ENCODE data around the gene UPF3A. TPM values are rescaled to one million over a fixed set of nuclear protein-coding genes. Genes with fewer than 3 reads are reported as not detected.
"Not testable (repeated sequence)": the region's sequence is repeated elsewhere in the genome, so short reads cannot be mapped to it uniquely, and the experiment has no call there.

Gene UPF3A
- total and polyA plus RNA-seq, 2 experiments from 2014 or later = 25.3 to 50.8 TPM

DNA sequence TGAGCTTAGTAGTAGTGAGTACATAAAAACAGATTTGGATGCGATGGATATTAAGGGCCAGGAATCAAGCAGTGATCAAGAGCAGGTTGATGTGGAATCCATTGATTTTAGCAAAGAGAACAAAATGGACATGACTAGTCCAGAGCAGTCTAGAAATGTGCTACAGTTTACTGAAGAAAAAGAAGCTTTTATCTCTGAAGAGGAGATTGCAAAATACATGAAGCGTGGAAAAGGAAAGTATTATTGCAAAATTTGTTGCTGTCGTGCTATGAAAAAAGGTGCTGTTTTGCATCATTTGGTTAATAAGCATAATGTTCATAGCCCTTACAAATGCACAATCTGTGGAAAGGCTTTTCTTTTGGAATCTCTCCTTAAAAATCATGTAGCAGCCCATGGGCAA, 44.3 kb downstream of the UPF3A start:
- Histone ChIP-seq H3K27ac (no peak overlapping the region), H3K9me3 (ENCODE audit: low read depth) (no peaks in the 10 kb centered on the region), H3F3A (ENCODE audit: insufficient read depth) (peaks cover 12% of the 10 kb centered on the region), H3K27me3 (replicated peaks; ENCODE audit: insufficient read depth) (no peaks in the 10 kb centered on the region), H4K20me1 (ENCODE audit: insufficient read depth) (no peaks in the 10 kb centered on the region), H2AFZ (no peak overlapping the region), H3K9me2 (ENCODE audit: insufficient read depth) (no peaks in the 10 kb centered on the region), H3K9ac (no peak overlapping the region), H3K36me3 (ENCODE audit: low read depth) (peaks cover 63% of the 10 kb centered on the region), H3K4me2 (ENCODE audit: unreplicated experiment) (no peak overlapping the region), H3K4me1 (ENCODE audit: insufficient read depth) (no peaks in the 10 kb centered on the region), H3K79me2 (ENCODE audit: insufficient read depth) (peaks cover 66% of the 10 kb centered on the region), H3K4me3 (no peak overlapping the region)
- DNase-seq = no peak
- 89 to 99% methylated on average over 3 of the region's 3 CpGs for WGBS, 2 experiments (ENCODE audit: low coverage in 1 of 2, low lambda C conversion rate in 2 of 2, missing lambda C conversion rate in 2 of 2)
- in situ Hi-C loops (cut with MboI) = no loop called here
- TF ChIP-seq EZH2phosphoT487 (IDR thresholded peaks at IDR 0.05; ENCODE audit: insufficient read depth, low read depth) = no peak

DNA sequence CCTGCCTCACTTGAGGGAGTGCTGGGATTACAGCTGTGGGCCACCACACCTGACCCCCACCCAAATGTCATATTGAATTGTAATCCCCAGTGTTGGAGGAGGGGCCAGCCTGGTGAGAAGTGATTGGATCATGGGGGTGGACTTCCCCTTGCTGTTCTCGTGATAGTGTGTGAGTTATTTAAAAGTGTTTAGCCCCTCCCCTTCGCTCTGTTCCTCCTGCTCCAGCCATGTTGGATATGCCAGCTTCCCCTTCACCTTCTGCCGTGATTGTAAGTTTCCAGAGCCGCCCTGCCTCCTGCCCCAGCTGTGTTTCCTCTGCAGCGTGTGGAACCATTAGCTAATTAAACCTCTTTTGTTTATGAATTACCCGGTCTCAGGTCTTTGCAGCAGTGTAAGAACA, 46.6 kb downstream of the UPF3A start:
- Histone ChIP-seq H2AFZ (no peak overlapping the region), H3K27me3 (replicated peaks; ENCODE audit: insufficient read depth) (no peaks in the 10 kb centered on the region), H3K9ac (no peak overlapping the region), H4K20me1 (ENCODE audit: insufficient read depth) (no peaks in the 10 kb centered on the region), H3K27ac (no peak overlapping the region), H3K9me2 (ENCODE audit: insufficient read depth) (no peaks in the 10 kb centered on the region), H3F3A (ENCODE audit: insufficient read depth) (peaks cover 17% of the 10 kb centered on the region), H3K4me1 (ENCODE audit: insufficient read depth) (no peaks in the 10 kb centered on the region), H3K36me3 (ENCODE audit: low read depth) (peaks cover 43% of the 10 kb centered on the region), H3K4me3 (no peak overlapping the region), H3K79me2 (ENCODE audit: insufficient read depth) (peaks cover 43% of the 10 kb centered on the region), H3K4me2 (ENCODE audit: unreplicated experiment) (no peak overlapping the region), H3K9me3 (ENCODE audit: low read depth) (no peaks in the 10 kb centered on the region)
- no peak for DNase-seq
- TF ChIP-seq EZH2phosphoT487 (IDR thresholded peaks at IDR 0.05; ENCODE audit: insufficient read depth, low read depth) (no peak), EZH2 (IDR thresholded peaks at IDR 0.05; ENCODE audit: insufficient read depth, poor library complexity, severe bottlenecking) (no peak)
- in situ Hi-C loops (cut with MboI) = no loop called here
- WGBS, 2 experiments (ENCODE audit: low coverage in 1 of 2, low lambda C conversion rate in 2 of 2, missing lambda C conversion rate in 2 of 2) = 83% methylated on average over 6 of the region's 6 CpGs

DNA sequence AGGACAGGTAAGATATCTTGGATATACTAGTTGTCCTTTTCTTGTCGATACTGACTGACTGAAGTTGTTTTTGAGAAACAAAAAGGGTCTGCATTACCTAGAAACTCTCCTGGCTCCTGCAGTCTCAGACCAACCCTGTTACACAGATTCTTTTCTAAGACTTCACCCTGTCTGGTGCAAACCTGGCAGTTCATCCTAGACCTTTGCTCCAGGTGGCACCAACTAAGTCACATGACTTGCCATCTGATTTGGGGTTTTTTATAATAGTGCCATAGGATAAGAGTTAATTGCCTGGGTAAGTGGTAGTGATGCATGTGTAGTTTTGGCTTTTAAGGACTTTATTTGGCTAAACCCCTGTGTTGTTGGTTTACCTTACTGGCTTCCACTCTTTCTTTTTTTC, 47.2 kb downstream of the UPF3A start:
- no peaks in the 10 kb centered on the region for H3K9me2 ChIP-seq (ENCODE audit: insufficient read depth)
- DNase-seq = no peak
- no peak for TF ChIP-seq EZH2 (IDR thresholded peaks at IDR 0.05; ENCODE audit: insufficient read depth, poor library complexity, severe bottlenecking)
- no peak for TF ChIP-seq EZH2phosphoT487 (IDR thresholded peaks at IDR 0.05; ENCODE audit: insufficient read depth, low read depth)
- H4K20me1 ChIP-seq (ENCODE audit: insufficient read depth) = no peaks in the 10 kb centered on the region
- H3K27ac ChIP-seq = no peak overlapping the region
- peaks cover 38% of the 10 kb centered on the region for H3K79me2 ChIP-seq (ENCODE audit: insufficient read depth)
- in situ Hi-C loops (cut with MboI) = no loop called here
- H3F3A ChIP-seq (ENCODE audit: insufficient read depth) = peaks cover 18% of the 10 kb centered on the region
- no peaks in the 10 kb centered on the region for H3K27me3 ChIP-seq (replicated peaks; ENCODE audit: insufficient read depth)
- no peak overlapping the region for H3K9ac ChIP-seq
- WGBS, 2 experiments (ENCODE audit: low coverage in 1 of 2, low lambda C conversion rate in 2 of 2, missing lambda C conversion rate in 2 of 2) = 83 to 95% methylated on average over 1 of the region's 1 CpG
- no peak overlapping the region for H3K4me2 ChIP-seq (ENCODE audit: unreplicated experiment)
- peaks cover 37% of the 10 kb centered on the region for H3K36me3 ChIP-seq (ENCODE audit: low read depth)
- H3K9me3 ChIP-seq (ENCODE audit: low read depth) = no peaks in the 10 kb centered on the region
- no peak overlapping the region for H3K4me3 ChIP-seq
- H2AFZ ChIP-seq = no peak overlapping the region
- no peaks in the 10 kb centered on the region for H3K4me1 ChIP-seq (ENCODE audit: insufficient read depth)

DNA sequence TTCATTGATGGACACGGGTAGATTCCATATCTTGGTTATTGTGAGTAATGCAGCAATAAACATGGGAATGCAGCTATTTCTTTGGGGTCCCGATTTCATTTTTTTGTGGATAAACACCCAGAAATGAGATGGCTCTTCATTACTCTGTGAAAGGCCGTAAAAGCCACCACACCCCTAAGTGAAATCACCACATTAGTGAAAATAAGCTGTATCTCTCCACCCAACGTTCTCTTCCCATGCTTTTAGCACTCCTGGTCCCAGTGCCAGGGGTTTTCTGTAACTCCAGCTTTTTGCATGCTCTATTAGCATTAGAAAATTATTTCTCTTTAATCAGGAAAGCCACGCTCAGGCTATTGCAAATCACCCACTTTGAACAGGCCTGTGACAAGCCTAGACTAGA, 48.7 kb downstream of the UPF3A start:
- WGBS, 2 experiments (ENCODE audit: low coverage in 1 of 2, low lambda C conversion rate in 2 of 2, missing lambda C conversion rate in 2 of 2) = 61% methylated on average over 5 of the region's 5 CpGs
- H3K4me3 ChIP-seq = no peak overlapping the region
- peaks cover 22% of the 10 kb centered on the region for H3K36me3 ChIP-seq (ENCODE audit: low read depth)
- TF ChIP-seq EZH2 (IDR thresholded peaks at IDR 0.05; ENCODE audit: insufficient read depth, poor library complexity, severe bottlenecking) (no peak), EZH2phosphoT487 (IDR thresholded peaks at IDR 0.05; ENCODE audit: insufficient read depth, low read depth) (no peak)
- no peak overlapping the region for H3K27ac ChIP-seq
- H3K79me2 ChIP-seq (ENCODE audit: insufficient read depth) = peaks cover 23% of the 10 kb centered on the region
- no peaks in the 10 kb centered on the region for H3K27me3 ChIP-seq (replicated peaks; ENCODE audit: insufficient read depth)
- no peak for DNase-seq
- H2AFZ ChIP-seq = no peak overlapping the region
- H3K9me2 ChIP-seq (ENCODE audit: insufficient read depth) = no peaks in the 10 kb centered on the region
- no peaks in the 10 kb centered on the region for H4K20me1 ChIP-seq (ENCODE audit: insufficient read depth)
- H3K4me1 ChIP-seq (ENCODE audit: insufficient read depth) = no peaks in the 10 kb centered on the region
- no peak overlapping the region for H3K4me2 ChIP-seq (ENCODE audit: unreplicated experiment)
- peaks cover 18% of the 10 kb centered on the region for H3F3A ChIP-seq (ENCODE audit: insufficient read depth)
- no peak overlapping the region for H3K9ac ChIP-seq
- no peaks in the 10 kb centered on the region for H3K9me3 ChIP-seq (ENCODE audit: low read depth)
- in situ Hi-C loops (cut with MboI) = no loop called here

DNA sequence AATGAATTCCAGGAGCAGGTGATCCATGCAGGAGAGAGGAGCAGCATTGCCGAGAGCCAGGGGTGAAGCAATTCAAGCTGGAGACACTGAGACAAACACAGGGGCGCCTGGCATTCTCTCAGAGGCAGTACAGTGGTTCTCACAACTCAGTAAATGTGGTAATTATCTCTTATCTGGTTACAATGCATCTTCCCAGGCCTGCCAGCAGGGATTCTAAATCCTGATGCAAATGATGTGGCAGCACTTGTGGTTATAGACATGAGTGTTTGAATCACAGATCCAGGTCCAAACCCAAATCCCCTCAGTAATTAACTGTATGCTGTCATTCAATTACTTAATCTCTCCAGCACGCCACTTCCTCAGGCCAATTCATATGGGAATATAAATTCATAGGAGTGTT, 52.5 kb downstream of the UPF3A start:
- H3K27me3 ChIP-seq (replicated peaks; ENCODE audit: insufficient read depth); H3K4me2 ChIP-seq (ENCODE audit: unreplicated experiment); H3K36me3 ChIP-seq (ENCODE audit: low read depth); H3K9ac ChIP-seq; in situ Hi-C loops (cut with MboI); H2AFZ ChIP-seq; H3K4me1 ChIP-seq (ENCODE audit: insufficient read depth); H3K4me3 ChIP-seq; H3K9me3 ChIP-seq (ENCODE audit: low read depth); H3F3A ChIP-seq (ENCODE audit: insufficient read depth); H3K79me2 ChIP-seq (ENCODE audit: insufficient read depth); H3K27ac ChIP-seq; H3K9me2 ChIP-seq (ENCODE audit: insufficient read depth); H4K20me1 ChIP-seq (ENCODE audit: insufficient read depth): not testable (repeated sequence)
- peak; percentile 7 for DNase-seq
- 91 to 94% methylated on average over 3 of the region's 3 CpGs for WGBS, 2 experiments (ENCODE audit: low coverage in 1 of 2, low lambda C conversion rate in 2 of 2, missing lambda C conversion rate in 2 of 2)
